Spleen (tissue), 11 donors: Measurements from ENCODE around the gene NRXN2. TPM values are rescaled to one million over a fixed set of nuclear protein-coding genes. Genes with fewer than 3 reads are reported as not detected.

Experiments
- DNase-seq: peaks from one replicate; pipeline ENCODE4 v3.0.0-alpha.2; 2020
- H3K27ac ChIP-seq, 8 donors: fragments of 200-600 bp; sonication (generic) in 7 of 8; 1 replicate in 4 of 8; 2 replicates in 4 of 8; pipeline versions ENCODE4 v1.5.0 to v1.8.0; 2016 to 2021; ENCODE audit warnings: inconsistent platforms in 4 of 8, mild to moderate bottlenecking in 4 of 8, moderate library complexity in 1 of 8
- H3K27me3 ChIP-seq, 7 donors: fragments of 200-600 bp; sonication (generic) in 6 of 7; replicated peaks in 1 of 7; 1 replicate in 4 of 7; 2 replicates in 3 of 7; pipeline versions ENCODE4 v1.5.0 to v1.8.0; 2016 to 2021; ENCODE audit warnings: inconsistent platforms in 3 of 7, mild to moderate bottlenecking in 1 of 7
- H3K36me3 ChIP-seq, 6 donors: fragments of 200-600 bp; sonication (generic) in 5 of 6; 1 replicate in 4 of 6; 2 replicates in 2 of 6; pipeline versions ENCODE4 v1.5.0 to v1.8.0; 2016 to 2021; ENCODE audit warnings: inconsistent platforms in 2 of 6
- H3K4me1 ChIP-seq, 6 donors: fragments of 200-600 bp; sonication (generic) in 5 of 6; 1 replicate in 3 of 6; 2 replicates in 3 of 6; pipeline versions ENCODE4 v1.5.0 to v1.8.0; 2016 to 2021; ENCODE audit warnings: inconsistent platforms in 3 of 6
- H3K4me3 ChIP-seq, 8 donors: fragments of 200-600 bp; sonication (generic) in 7 of 8; 1 replicate in 4 of 8; 2 replicates in 4 of 8; pipeline versions ENCODE4 v1.5.0 to v1.8.0; 2016 to 2021; ENCODE audit warnings: inconsistent platforms in 4 of 8, mild to moderate bottlenecking in 4 of 8, moderate library complexity in 2 of 8
- H3K9me3 ChIP-seq, 8 donors: fragments of 200-600 bp; sonication (generic) in 7 of 8; 1 replicate in 4 of 8; 2 replicates in 4 of 8; pipeline versions ENCODE4 v1.5.0 to v1.8.0; 2016 to 2021; ENCODE audit warnings: inconsistent platforms in 4 of 8
- POLR2A ChIP-seq, 3 donors: fragments of 450-650 bp; IDR thresholded peaks; one replicate each; pipeline ENCODE4 v1.5.1; 2017; ENCODE audit warnings: antibody characterized with exemption in 3 of 3, mild to moderate bottlenecking in 1 of 3
- POLR2AphosphoS5 ChIP-seq, 3 donors: sonication (generic); formaldehyde crosslinking; IDR thresholded peaks; one replicate each; pipeline ENCODE4 v1.5.1; 2017; ENCODE audit warnings: antibody characterized with exemption in 3 of 3
- WGBS, 5 donors: extraction: QIAGEN DNeasy Blood & Tissue Kit in 3 of 5; methylation state at CpG; one replicate each; pipeline versions ENCODE4 v1.1.5 to v1.1.7; 2013 to 2018; 5-methylcytosine and 5-hydroxymethylcytosine counted together
- intact Hi-C: fragments of 100-400 bp; cut with DNase I; formaldehyde crosslinking; loops from one replicate; pipeline ENCODE4 v1.15.0; 2023; ENCODE audit warnings: low total_unique reads
- polyA plus RNA-seq, 3 donors: library from polyadenylated mRNA; stranded (reverse); fragments of 200-250 nt; gene quantifications; one replicate each; pipeline ENCODE4 v1.2.1, GENCODE V29; 2013
- total RNA-seq, 7 donors: library from RNA; depleted of rRNA in 3 of 7; stranded (reverse); fragments of >200 nt in 3 of 7; fragmentation: NEBNext Ultra II Directional in 4 of 7; extraction: Animal tissue kit (Norgen Biotek cat#: 25700) in 4 of 7; gene quantifications; one replicate each; pipeline versions ENCODE4 v1.1.0 to v1.2.1, GENCODE V29; 2016 to 2021
- TF ChIP-seq, protein P1 (sequence below), 11 experiments: fragments of 200-600 bp in 7 of 11; fragments of 450-650 bp in 4 of 11; sonication (generic) in 4 of 11; IDR thresholded peaks in 8 of 11; conservative IDR thresholded peaks in 3 of 11; 1 replicate in 7 of 11; 2 replicates in 4 of 11; pipeline versions ENCODE4 v1.4.0 to v1.8.0; 2016 to 2021; ENCODE audit warnings: antibody characterized with exemption in 11 of 11, inconsistent platforms in 4 of 11, mild to moderate bottlenecking in 1 of 11
- donor health status: healthy with polysubstance abuse.
- donor health status: DM: no; HTN: no; CAD: no; lungs with moderate emphysema.
- donor health status: DM: no; HTN: no; CAD: no.
- donor health status: Bipolar disorder and iron deficiency.
- donor health status: healthy.
- donor health status: DM: no; HTN: no; CAD: no.
- donor health status: DM: yes; HTN: yes; CAD: no.

Gene NRXN2
- total and polyA plus RNA-seq, 10 donors, result 0.59 to 12.9 (median 3.0) TPM

DNA sequence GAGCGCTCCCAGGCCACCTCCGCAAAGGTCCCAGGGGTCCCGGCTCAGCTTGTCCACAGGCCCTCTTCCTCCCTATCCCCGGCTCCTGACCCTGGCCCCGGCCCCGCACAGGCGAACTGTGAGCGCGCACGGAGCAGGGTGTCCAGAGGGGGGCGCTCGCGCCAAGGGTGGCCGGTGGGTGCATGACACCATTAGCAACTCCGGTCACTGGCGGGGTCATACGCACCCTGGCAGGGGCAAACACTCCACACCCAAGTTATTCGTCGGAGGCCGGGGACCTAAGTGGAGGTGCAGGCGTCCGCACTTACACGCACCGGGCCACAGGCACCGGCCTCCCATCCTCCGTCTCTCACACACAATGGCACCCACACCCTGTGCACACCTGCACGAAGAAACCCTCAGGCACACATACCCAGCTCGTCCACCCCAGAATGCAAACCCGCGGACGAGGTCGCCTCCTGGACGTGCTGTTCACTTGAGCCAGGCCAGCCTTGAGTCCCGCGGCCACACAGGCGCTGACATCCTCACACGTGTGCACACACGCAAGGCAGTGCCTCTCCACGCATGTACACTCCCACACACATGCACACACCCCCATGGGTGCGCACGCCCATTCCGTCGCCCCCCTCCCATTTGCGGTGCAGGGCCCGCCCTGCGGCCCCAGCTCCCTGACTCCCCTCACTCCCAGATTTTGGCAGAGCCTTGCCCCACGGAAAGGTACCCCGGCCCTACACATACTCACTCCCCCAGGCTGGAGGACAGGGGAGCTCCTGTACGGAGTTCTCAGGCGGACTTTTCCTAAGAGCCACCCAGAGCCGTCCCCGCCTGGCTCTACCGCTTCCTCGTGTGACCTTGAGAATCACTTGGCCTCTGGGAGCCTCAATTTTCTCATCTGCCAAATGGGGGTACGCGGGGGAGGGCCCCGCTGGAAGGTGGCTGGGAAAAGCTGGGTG lies 20.9 kb upstream of the NRXN2 start, which contains the start of gene RASGRP2:
Gene RASGRP2 (minus strand): TSS at position 552 of the 953 bp plus-strand sequence. CDS start 1,276 bp downstream, outside the sequence.
- TF ChIP-seq POLR2AphosphoS5 (IDR thresholded peaks at IDR 0.05) (peak; percentile 83 to 90 (median 84)), POLR2A (IDR thresholded peaks at IDR 0.05) (no peak)
- TF ChIP-seq, protein P1, sequence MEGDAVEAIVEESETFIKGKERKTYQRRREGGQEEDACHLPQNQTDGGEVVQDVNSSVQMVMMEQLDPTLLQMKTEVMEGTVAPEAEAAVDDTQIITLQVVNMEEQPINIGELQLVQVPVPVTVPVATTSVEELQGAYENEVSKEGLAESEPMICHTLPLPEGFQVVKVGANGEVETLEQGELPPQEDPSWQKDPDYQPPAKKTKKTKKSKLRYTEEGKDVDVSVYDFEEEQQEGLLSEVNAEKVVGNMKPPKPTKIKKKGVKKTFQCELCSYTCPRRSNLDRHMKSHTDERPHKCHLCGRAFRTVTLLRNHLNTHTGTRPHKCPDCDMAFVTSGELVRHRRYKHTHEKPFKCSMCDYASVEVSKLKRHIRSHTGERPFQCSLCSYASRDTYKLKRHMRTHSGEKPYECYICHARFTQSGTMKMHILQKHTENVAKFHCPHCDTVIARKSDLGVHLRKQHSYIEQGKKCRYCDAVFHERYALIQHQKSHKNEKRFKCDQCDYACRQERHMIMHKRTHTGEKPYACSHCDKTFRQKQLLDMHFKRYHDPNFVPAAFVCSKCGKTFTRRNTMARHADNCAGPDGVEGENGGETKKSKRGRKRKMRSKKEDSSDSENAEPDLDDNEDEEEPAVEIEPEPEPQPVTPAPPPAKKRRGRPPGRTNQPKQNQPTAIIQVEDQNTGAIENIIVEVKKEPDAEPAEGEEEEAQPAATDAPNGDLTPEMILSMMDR (IDR thresholded peaks at IDR 0.05 in 8 of 11, conservative IDR thresholded peaks at IDR 0.05 in 3 of 11), result peak; percentile 76 to 93 (median 84)

DNA sequence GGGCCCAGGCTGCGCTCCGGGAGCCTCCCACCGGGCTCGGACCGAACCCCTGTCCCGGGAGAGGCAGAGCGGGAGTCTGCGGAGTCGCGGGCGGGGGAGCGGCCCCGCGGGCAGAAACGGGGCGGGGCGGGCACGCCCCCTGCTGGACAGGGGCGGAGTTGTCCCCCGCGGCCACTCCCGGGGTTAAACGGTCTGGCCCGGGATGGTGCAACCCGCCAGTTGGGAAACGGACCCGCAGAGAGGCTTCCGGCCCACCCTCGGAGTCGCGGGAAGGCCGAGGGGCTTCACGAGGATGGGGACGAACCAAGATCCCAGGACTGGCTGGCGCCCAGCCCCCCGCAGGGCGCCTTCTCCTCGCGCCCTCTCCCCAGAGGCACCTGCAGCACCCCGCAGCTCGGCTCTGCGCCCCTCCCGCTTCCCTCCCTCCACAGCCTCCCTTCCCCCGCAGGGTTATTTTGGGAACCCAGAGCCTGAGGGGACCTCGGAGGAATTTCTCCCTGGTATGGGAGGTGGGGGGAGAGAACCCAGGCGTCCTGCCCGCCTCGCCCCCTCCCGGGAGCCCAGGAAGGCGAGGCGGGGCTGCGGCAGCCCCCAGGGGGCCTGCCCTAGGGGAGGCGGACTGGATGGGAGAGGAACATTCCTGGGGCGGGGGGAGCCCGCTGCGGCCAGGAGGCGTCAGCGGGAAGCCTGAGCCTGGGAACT lies 20.0 kb upstream of the NRXN2 start:
- intact Hi-C loops, result no loop called here
- H3K4me1 ChIP-seq, result peaks cover 27 to 87% (median 57%) of the 10 kb centered on the region in 6 donors
- DNase-seq, result peak; percentile 97
- H3K4me3 ChIP-seq, result peak overlapping the region; percentile 63 to 96 (median 76)
- peak overlapping the region; percentile 81 to 100 (median 96) for H3K27ac ChIP-seq
- TF ChIP-seq, protein P1 (IDR thresholded peaks at IDR 0.05 in 8 of 11, conservative IDR thresholded peaks at IDR 0.05 in 3 of 11), result peak; percentile 86 to 96 (median 92)
- TF ChIP-seq POLR2A (IDR thresholded peaks at IDR 0.05) (peak in 1 of 3 donors; percentile 42), POLR2AphosphoS5 (IDR thresholded peaks at IDR 0.05) (peak; percentile 63 to 86 (median 74))
- H3K36me3 ChIP-seq, result peaks cover 0 to 40% (median 27%) of the 10 kb centered on the region in 6 donors
- H3K27me3 ChIP-seq, result peaks cover 0 to 7% (median 0%) of the 10 kb centered on the region in 7 donors
- 0 to 1% (median 0%) methylated on average over 8 to 58 of the region's 58 CpGs for WGBS, 5 donors
- H3K9me3 ChIP-seq, result no peaks in the 10 kb centered on the region

More for the DNA sequence above, 20.9 kb upstream of the NRXN2 start, which contains the start of gene RASGRP2:
- WGBS, 5 donors, result 0 to 2% (median 1%) methylated on average over 35 to 57 of the region's 57 CpGs
- peaks cover 27 to 95% (median 57%) of the 10 kb centered on the region in 6 donors for H3K4me1 ChIP-seq
- peaks cover 0 to 7% (median 0%) of the 10 kb centered on the region in 7 donors for H3K27me3 ChIP-seq
- intact Hi-C loops, result no loop called here
- H3K4me3 ChIP-seq, result peak within 1 kb of the TSS; percentile 63 to 96 (median 76)
- no peaks in the 10 kb centered on the region for H3K9me3 ChIP-seq
- H3K27ac ChIP-seq, result peak within 1 kb of the TSS; percentile 87 to 100 (median 96)
- peak; percentile 99 for DNase-seq
- H3K36me3 ChIP-seq, result peaks cover 0 to 31% (median 22%) of the 10 kb centered on the region in 6 donors

DNA sequence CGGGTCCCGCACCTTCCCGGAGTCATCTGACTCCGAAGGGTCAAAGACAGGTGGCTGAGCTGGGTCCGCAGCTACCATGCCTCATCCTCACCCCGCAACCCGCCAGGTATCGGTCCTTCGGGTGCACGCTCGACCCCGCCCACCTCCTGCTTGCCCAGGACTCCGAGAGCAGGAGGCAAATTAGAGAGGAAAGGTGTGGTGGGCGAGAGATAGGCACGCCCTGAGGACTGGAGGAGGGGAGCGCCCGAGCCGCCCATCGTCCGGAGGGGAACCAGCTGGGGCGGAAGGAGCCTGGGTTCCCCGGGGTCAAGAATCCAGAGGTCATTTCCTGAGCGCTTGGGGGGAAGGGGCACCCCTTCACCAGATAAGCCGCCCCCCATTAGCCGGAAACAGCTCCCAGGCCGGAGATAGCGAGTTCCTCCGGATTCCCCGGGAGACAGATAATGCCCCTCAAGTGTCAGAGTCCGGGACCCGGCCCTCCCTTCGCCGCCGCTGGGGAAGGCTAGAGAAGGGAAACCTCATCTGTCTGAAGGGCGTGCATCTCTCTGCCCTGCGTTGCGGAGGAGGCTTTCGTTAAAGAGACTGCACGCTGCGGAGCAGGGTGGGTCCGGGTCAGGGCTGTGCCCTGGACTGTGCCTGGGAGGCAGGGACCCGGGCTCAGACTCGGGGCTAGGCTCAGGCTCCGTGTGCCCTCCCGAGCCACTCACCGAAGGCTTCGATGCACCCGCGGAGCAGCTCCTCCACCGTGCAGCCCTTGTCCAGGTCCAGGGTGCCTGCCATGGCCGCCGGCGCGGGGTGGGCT lies 19.3 kb upstream of the NRXN2 start:
- Histone ChIP-seq H3K9me3 (no peaks in the 10 kb centered on the region), H3K27me3 (peaks cover 0 to 7% (median 0%) of the 10 kb centered on the region in 7 donors), H3K27ac (peak overlapping the region; percentile 81 to 100 (median 96)), H3K4me1 (peaks cover 27 to 79% (median 57%) of the 10 kb centered on the region in 6 donors), H3K4me3 (peak overlapping the region; percentile 63 to 96 (median 76)), H3K36me3 (peaks cover 0 to 47% (median 34%) of the 10 kb centered on the region in 6 donors)
- DNase-seq, result peak; percentile 89
- WGBS, 5 donors, result 8 to 12% (median 10%) methylated on average over 34 to 54 of the region's 54 CpGs
- intact Hi-C loops, result no loop called here
- TF ChIP-seq POLR2A (IDR thresholded peaks at IDR 0.05), result no peak
- TF ChIP-seq, protein P1 (IDR thresholded peaks at IDR 0.05 in 8 of 11, conservative IDR thresholded peaks at IDR 0.05 in 3 of 11), result no peak
- TF ChIP-seq POLR2AphosphoS5 (IDR thresholded peaks at IDR 0.05), result peak in 2 of 3 donors; percentile 36 to 42
